A549 (cell line): ENCODE results near the gene ADARB2. TPM values are rescaled to one million over a fixed set of nuclear protein-coding genes. Genes with fewer than 3 reads are reported as not detected.

Experiments used
- ATAC-seq, 2 experiments: fragments of 200-7000 bp in 1 of 2; fragments of >200 bp in 1 of 2; cut with Nextera tagmentation in 1 of 2; cut with Tn5 transposase in 1 of 2; 3 replicates each; pipeline versions ENCODE4 v1.8.0 to v1.9.1; 2018 to 2020; ENCODE audit warnings: mild to moderate bottlenecking in 1 of 2, moderate library complexity in 1 of 2
- CTCF ChIA-PET: fragments of 300-600 bp; sonication (Branson Sonifier 250); formaldehyde crosslinking; extraction: SDS; loops from one replicate; lab custom pipeline; 2021; ENCODE audit warnings: antibody characterized with exemption, inconsistent platforms; lab: Yijun Ruan, JAX
- POLR2A ChIA-PET: fragments of 350-600 bp; formaldehyde crosslinking; extraction: SDS; loops from one replicate; lab custom pipeline; 2021; ENCODE audit warnings: antibody characterized with exemption, inconsistent platforms; lab: Yijun Ruan, JAX
- DNase-seq, 2 experiments: peaks; one replicate each; pipeline versions ENCODE4 v3.0.0 to v3.0.0-alpha.2; 2011 to 2016; ENCODE audit warnings: low read depth in 1 of 2, low spot score in 1 of 2
- FAIRE-seq: peaks from 2 replicates; lab custom pipeline; 2011; peaks lifted over from hg19 to GRCh38; lab: Jason Lieb, UNC
- H3K27ac ChIP-seq, 2 experiments: fragments of >200 bp; sonication (Bioruptor Twin); formaldehyde crosslinking; 3 replicates each; pipeline ENCODE4 v1.5.1; 2016 to 2017
- H3K4me1 ChIP-seq: fragments of >200 bp; sonication (Bioruptor Twin); formaldehyde crosslinking; 3 replicates; pipeline ENCODE4 v1.6.1; 2016
- H3K4me2 ChIP-seq: fragments of >200 bp; sonication (Bioruptor Twin); formaldehyde crosslinking; 3 replicates; pipeline ENCODE4 v1.6.1; 2016
- H3K4me3 ChIP-seq: fragments of >200 bp; sonication (Bioruptor Twin); formaldehyde crosslinking; 3 replicates; pipeline ENCODE4 v1.5.1; 2016
- H3K9me3 ChIP-seq: fragments of >200 bp; sonication (Bioruptor Twin); formaldehyde crosslinking; 3 replicates; pipeline ENCODE4 v1.6.1; 2016
- CBX2 ChIP-seq: fragments of 200-600 bp; sonication (generic); IDR thresholded peaks from 2 replicates; pipeline ENCODE4 v1.6.1; 2016; ENCODE audit warnings: low read depth, mild to moderate bottlenecking, borderline replicate concordance
- CBX8 ChIP-seq: fragments of 200-600 bp; sonication (generic); IDR thresholded peaks from 2 replicates; pipeline ENCODE4 v1.6.1; 2016
- CEBPB ChIP-seq, 2 experiments: fragments of >200 bp in 1 of 2; sonication (Bioruptor Twin) in 1 of 2; formaldehyde crosslinking in 1 of 2; IDR thresholded peaks; 2 replicates each; pipeline ENCODE4 v1.6.1; 2012 to 2016
- CTCF ChIP-seq: fragments of >200 bp; sonication (Bioruptor Twin); formaldehyde crosslinking; IDR thresholded peaks from 3 replicates; pipeline ENCODE4 v1.5.1; 2016
- E2F6 ChIP-seq: IDR thresholded peaks from 2 replicates; pipeline ENCODE4 v1.6.1; 2012; ENCODE audit warnings: low read depth, borderline replicate concordance
- EHF ChIP-seq: fragments of 250-450 bp; sonication (Bioruptor Pico); IDR thresholded peaks from 2 replicates; pipeline ENCODE4 v1.5.0; 2020; ENCODE audit warnings: mild to moderate bottlenecking
- FOSB ChIP-seq: fragments of 250-450 bp; sonication (Bioruptor Pico); IDR thresholded peaks from 2 replicates; pipeline ENCODE4 v1.5.0; 2020; ENCODE audit warnings: mild to moderate bottlenecking, moderate library complexity
- GATA3 ChIP-seq: IDR thresholded peaks from 2 replicates; pipeline ENCODE4 v1.6.1; 2012; ENCODE audit warnings: borderline replicate concordance
- HOXB13 ChIP-seq: fragments of 250-450 bp; sonication (Bioruptor Pico); IDR thresholded peaks from 2 replicates; pipeline ENCODE4 v1.5.0; 2020; ENCODE audit warnings: low read depth, mild to moderate bottlenecking, moderate library complexity
- HOXB5 ChIP-seq: fragments of 250-450 bp; sonication (Bioruptor Pico); IDR thresholded peaks from 2 replicates; pipeline ENCODE4 v1.5.0; 2020; ENCODE audit warnings: mild to moderate bottlenecking, moderate library complexity
- JUNB ChIP-seq: fragments of >200 bp; sonication (Bioruptor Twin); formaldehyde crosslinking; IDR thresholded peaks from 2 replicates; pipeline ENCODE4 v1.6.1; 2016
- KDM5A ChIP-seq: fragments of 200-600 bp; sonication (generic); IDR thresholded peaks from 2 replicates; pipeline ENCODE4 v1.6.1; 2016; ENCODE audit warnings: antibody characterized with exemption, mild to moderate bottlenecking
- MAFK ChIP-seq: fragments of 450-650 bp; IDR thresholded peaks from 2 replicates; pipeline ENCODE4 v1.6.1; 2014; ENCODE audit not compliant: partially characterized antibody
- NPAS2 ChIP-seq: fragments of 250-450 bp; sonication (Bioruptor Pico); IDR thresholded peaks from 2 replicates; pipeline ENCODE4 v1.8.0; 2022; ENCODE audit warnings: mild to moderate bottlenecking, moderate library complexity, borderline replicate concordance
- NR3C1 ChIP-seq: fragments of >200 bp; sonication (Bioruptor Twin); formaldehyde crosslinking; IDR thresholded peaks from 3 replicates; pipeline ENCODE4 v1.6.1; 2017
- RAD21 ChIP-seq, 2 experiments: fragments of >200 bp in 1 of 2; sonication (Bioruptor Twin) in 1 of 2; formaldehyde crosslinking in 1 of 2; IDR thresholded peaks in 1 of 2; conservative IDR thresholded peaks in 1 of 2; 2 replicates in 1 of 2; 3 replicates in 1 of 2; pipeline ENCODE4 v1.6.1; 2012 to 2018; ENCODE audit warnings: inconsistent platforms in 1 of 2
- RFX5 ChIP-seq: fragments of 450-650 bp; IDR thresholded peaks from 2 replicates; pipeline ENCODE4 v1.7.1; 2014; ENCODE audit warnings: antibody characterized with exemption, mild to moderate bottlenecking, moderate library complexity
- SMC3 ChIP-seq: fragments of >200 bp; sonication (Bioruptor Twin); formaldehyde crosslinking; IDR thresholded peaks from 3 replicates; pipeline ENCODE4 v1.6.1; 2018; ENCODE audit warnings: inconsistent platforms
- SREBF2 ChIP-seq: fragments of 450-650 bp; IDR thresholded peaks from 2 replicates; pipeline ENCODE4 v1.6.1; 2014; ENCODE audit warnings: mild to moderate bottlenecking, moderate library complexity
- ZFP36 ChIP-seq: fragments of 450-650 bp; IDR thresholded peaks from 2 replicates; pipeline ENCODE4 v1.6.1; 2014; ENCODE audit warnings: borderline replicate concordance; ENCODE audit not compliant: partially characterized antibody
- ZSCAN20 ChIP-seq: fragments of 250-450 bp; sonication (Bioruptor Pico); IDR thresholded peaks from 2 replicates; pipeline ENCODE4 v1.8.0; 2022; ENCODE audit warnings: mild to moderate bottlenecking, moderate library complexity
- WGBS: methylation state at CpG from one replicate; pipeline ENCODE4 v1.1.6; 2017; ENCODE audit errors: missing lambda C conversion rate; 5-methylcytosine and 5-hydroxymethylcytosine counted together
- polyA plus RNA-seq, 4 experiments: library from polyadenylated mRNA; depleted of rRNA in 3 of 4; stranded (reverse); fragments of >200 nt; fragmentation: RNase III in 1 of 4; extraction: RNeasy Plus Mini Kit Qiagen cat#74134 plus additional on column Dnase treatment in 1 of 4; gene quantifications; 2 replicates in 3 of 4; 3 replicates in 1 of 4; pipeline ENCODE4 v1.2.3, GENCODE V29; 2011 to 2017

Gene ADARB2
- polyA plus RNA-seq, 2 of the 4 experiments (the other 2 are of a cell fraction), result not detected

- POLR2A ChIA-PET, result no interaction called here
These were observed 566.5 kb downstream of the ADARB2 start for GRCh38 chr10:1170867-1171180.

GRCh38 chr10:1169981-1170866 lies 567.1 kb downstream of the ADARB2 start:
- Histone ChIP-seq H3K4me3 (no peak overlapping the region), H3K4me2 (no peak overlapping the region), H3K4me1 (no peaks in the 10 kb centered on the region), H3K27ac (no peak overlapping the region)
- POLR2A ChIA-PET, result no interaction called here
- FAIRE-seq (no peak), DNase-seq (no peak)
- WGBS, result 20% methylated on average over 20 of the region's 22 CpGs
- TF ChIP-seq FOSB (CRISPR knock-in tag) (no peak), RAD21 (conservative IDR thresholded peaks at IDR 0.05 in 1 of 2, IDR thresholded peaks at IDR 0.05 in 1 of 2) (peak in 1 of 2 experiments; percentile 5; a peak in 1 of 5 replicates), CBX8 (no peak), MAFK (peak; percentile 67)
- TF ChIP-seq, all 56 proteins: peak for 2
- CTCF ChIA-PET, result no interaction called here
- no peaks in the 10 kb centered on the region for H3K9me3 ChIP-seq
- ATAC-seq, result peak in 1 of 2 experiments; percentile 22; a peak in 1 of 6 replicates

More at GRCh38 chr10:1170867-1171180, 566.5 kb downstream of the ADARB2 start:
- 58% methylated on average over 13 of the region's 13 CpGs for WGBS
- Histone ChIP-seq H3K4me3 (no peak overlapping the region), H3K9me3 (no peaks in the 10 kb centered on the region)
- DNase-seq, result no peak
- no peak for TF ChIP-seq HOXB5 (CRISPR knock-in tag)
- no peak for TF ChIP-seq ZFP36
- no peak for TF ChIP-seq RFX5
- TF ChIP-seq CBX2, result no peak
- TF ChIP-seq NR3C1, result no peak
- no peak for TF ChIP-seq CEBPB (IDR thresholded peaks at IDR 0.05)
- TF ChIP-seq HOXB13 (CRISPR knock-in tag), result no peak
- no peak for TF ChIP-seq SMC3
- TF ChIP-seq ZSCAN20 (CRISPR knock-in tag), result no peak
- no peak for TF ChIP-seq CTCF
- no peak for TF ChIP-seq SREBF2
- TF ChIP-seq MAFK, result no peak
- TF ChIP-seq NPAS2 (CRISPR knock-in tag), result no peak
- no peak for TF ChIP-seq KDM5A
- TF ChIP-seq E2F6, result no peak
- TF ChIP-seq EHF (CRISPR knock-in tag), result no peak
- no peak for TF ChIP-seq JUNB
- no peak for TF ChIP-seq RAD21 (conservative IDR thresholded peaks at IDR 0.05 in 1 of 2, IDR thresholded peaks at IDR 0.05 in 1 of 2)
- TF ChIP-seq GATA3, result no peak
- TF ChIP-seq, all 56 proteins: peak for 0
- Histone ChIP-seq H3K4me2 (no peak overlapping the region), H3K4me1 (no peaks in the 10 kb centered on the region), H3K27ac (no peak overlapping the region)
- no peak for ATAC-seq
- CTCF ChIA-PET, result no interaction called here
- FAIRE-seq, result no peak
